ENCODE data around the gene EPB41L4B.
"Not testable (repeated sequence)": the region's sequence is repeated elsewhere in the genome, so short reads cannot be mapped to it uniquely, and the experiment has no call there.

Gene EPB41L4B

GRCh38 chr9:109320742-109321448, at the start of gene EPB41L4B:
TSS of gene EPB41L4B (minus strand) at chr9:109321059. CDS start at chr9:109320446, 613 bp downstream.
- peak; percentile 94 for TF ChIP-seq CTCF (IDR thresholded peaks at IDR 0.05; ENCODE audit: borderline replicate concordance, insufficient read depth, low read depth, low read length)
- peak within 1 kb of the TSS; percentile 44 for H3K4me3 ChIP-seq (ENCODE audit: low read depth, low read length)

- TF ChIP-seq CTCF (IDR thresholded peaks at IDR 0.05; ENCODE audit: borderline replicate concordance, insufficient read depth, low read depth, low read length) = no peak
- H3K4me3 ChIP-seq (ENCODE audit: low read depth, low read length) = no peak overlapping the region
Observed at GRCh38 chr9:109369285-109369684, 48.4 kb upstream of the EPB41L4B start.

GRCh38 chr9:109360771-109361170, 39.9 kb upstream of the EPB41L4B start:
- no peak overlapping the region for H3K4me3 ChIP-seq (ENCODE audit: low read depth, low read length)
- no peak for TF ChIP-seq CTCF (IDR thresholded peaks at IDR 0.05; ENCODE audit: borderline replicate concordance, insufficient read depth, low read depth, low read length)

GRCh38 chr9:109358968-109359603, 38.2 kb upstream of the EPB41L4B start:
- not testable (repeated sequence) for H3K4me3 ChIP-seq (ENCODE audit: low read depth, low read length)

GRCh38 chr9:109355564-109356297, 34.9 kb upstream of the EPB41L4B start:
- no peak for TF ChIP-seq CTCF (IDR thresholded peaks at IDR 0.05; ENCODE audit: borderline replicate concordance, insufficient read depth, low read depth, low read length)
- H3K4me3 ChIP-seq (ENCODE audit: low read depth, low read length) = no peak overlapping the region

- no peak for TF ChIP-seq CTCF (IDR thresholded peaks at IDR 0.05; ENCODE audit: borderline replicate concordance, insufficient read depth, low read depth, low read length)
- H3K4me3 ChIP-seq (ENCODE audit: low read depth, low read length) = no peak overlapping the region
Observed at GRCh38 chr9:109354190-109354589, 33.3 kb upstream of the EPB41L4B start.

GRCh38 chr9:109351032-109351431, 30.2 kb upstream of the EPB41L4B start:
- no peak overlapping the region for H3K4me3 ChIP-seq (ENCODE audit: low read depth, low read length)
- TF ChIP-seq CTCF (IDR thresholded peaks at IDR 0.05; ENCODE audit: borderline replicate concordance, insufficient read depth, low read depth, low read length) = no peak

Measured in GM12875 (cell line).